ENCODE results near the gene SUFU. TPM values are rescaled to one million over a fixed set of nuclear protein-coding genes. Genes with fewer than 3 reads are reported as not detected.

The SUFU gene
- total RNA-seq, 2 experiments from 2014 or later: 13.4 to 14.2 TPM

- ChIA-PET POLR2A (interaction anchor here (0.7 to 1.3 kb wide), 4 partner anchors 17 to 440 kb away, joined by 3 to 4 read pairs (median 3); partner anchors contain the start of genes ARL3 and WBP1L), CTCF (interaction anchor here (0.8 to 3.7 kb wide), 8 partner anchors 12 to 141 kb away, joined by 3 to 26 read pairs (median 6); partner anchors contain the start of gene SUFU)
- Mint-ChIP-seq H3K4me3 (peak overlapping the region; percentile 94), H3K36me3 (ENCODE audit: low read depth) (peaks cover 25% of the 10 kb centered on the region), H3K27me3 (no peaks in the 10 kb centered on the region), H3K4me1 (peaks cover 55% of the 10 kb centered on the region), H3K27ac (peak overlapping the region; percentile 95), H3K9me3 (no peaks in the 10 kb centered on the region)
- DNase-seq: peak; percentile 75
These were observed 142.2 kb downstream of the SUFU start for GRCh38 chr10:102645741-102646609.

- peak overlapping the region; percentile 94 for H3K4me3 Mint-ChIP-seq
- CTCF ChIA-PET: interaction anchor here (0.8 to 3.7 kb wide), 6 partner anchors 11 to 142 kb away, joined by 3 to 26 read pairs (median 8); partner anchors contain the start of gene SUFU
- POLR2A ChIA-PET: interaction anchor here (0.7 kb wide), 2 partner anchors 67 to 440 kb away, joined by 3 to 4 read pairs; partner anchors contain the start of gene ARL3
- DNase-seq: peak; percentile 60
- H3K27me3 Mint-ChIP-seq: no peaks in the 10 kb centered on the region
- H3K9me3 Mint-ChIP-seq: no peaks in the 10 kb centered on the region
- peak overlapping the region; percentile 95 for H3K27ac Mint-ChIP-seq
- H3K4me1 Mint-ChIP-seq: peaks cover 58% of the 10 kb centered on the region
- H3K36me3 Mint-ChIP-seq (ENCODE audit: low read depth): peaks cover 25% of the 10 kb centered on the region
These were observed 143.1 kb downstream of the SUFU start for GRCh38 chr10:102646610-102647442.

GRCh38 chr10:102647443-102648268, 143.9 kb downstream of the SUFU start:
- Mint-ChIP-seq H3K36me3 (ENCODE audit: low read depth) (peaks cover 31% of the 10 kb centered on the region), H3K4me3 (peak overlapping the region; percentile 94), H3K27me3 (no peaks in the 10 kb centered on the region), H3K4me1 (peaks cover 65% of the 10 kb centered on the region), H3K27ac (peak overlapping the region; percentile 95), H3K9me3 (no peaks in the 10 kb centered on the region)
- ChIA-PET CTCF (interaction anchor here (1.0 to 3.3 kb wide), 4 partner anchors 16 to 143 kb away, joined by 3 to 10 read pairs (median 6); partner anchors contain the start of gene SUFU), POLR2A (no interaction called here)
- DNase-seq: no peak

GRCh38 chr10:102648269-102648888, 144.6 kb downstream of the SUFU start:
- ChIA-PET POLR2A (no interaction called here), CTCF (interaction anchor here (1.0 to 3.7 kb wide), 2 partner anchors 12 to 46 kb away, joined by 3 to 28 read pairs; no protein-coding TSS in a partner anchor)
- Mint-ChIP-seq H3K36me3 (ENCODE audit: low read depth) (peaks cover 36% of the 10 kb centered on the region), H3K9me3 (no peaks in the 10 kb centered on the region), H3K4me3 (peak overlapping the region; percentile 94), H3K27me3 (no peaks in the 10 kb centered on the region), H3K4me1 (peaks cover 72% of the 10 kb centered on the region), H3K27ac (peak overlapping the region; percentile 85)
- no peak for DNase-seq

GRCh38 chr10:102648889-102649796, 145.4 kb downstream of the SUFU start:
- ChIA-PET POLR2A (no interaction called here), CTCF (interaction anchor here (1.4 to 3.7 kb wide), 2 partner anchors 11 to 28 kb away, joined by 4 to 28 read pairs; no protein-coding TSS in a partner anchor)
- DNase-seq: peak; percentile 50
- Mint-ChIP-seq H3K27me3 (no peaks in the 10 kb centered on the region), H3K9me3 (no peaks in the 10 kb centered on the region), H3K4me1 (peaks cover 77% of the 10 kb centered on the region), H3K27ac (peak overlapping the region; percentile 85), H3K36me3 (ENCODE audit: low read depth) (peaks cover 43% of the 10 kb centered on the region), H3K4me3 (peak overlapping the region; percentile 94)

GRCh38 chr10:102649797-102650654, 146.3 kb downstream of the SUFU start:
- peaks cover 77% of the 10 kb centered on the region for H3K4me1 Mint-ChIP-seq
- H3K4me3 Mint-ChIP-seq: no peak overlapping the region
- CTCF ChIA-PET: interaction anchor here (1.4 to 3.7 kb wide), 4 partner anchors 11 to 146 kb away, joined by 4 to 28 read pairs (median 4); partner anchors contain the start of gene SUFU

GRCh38 chr10:102650655-102651454, 147.1 kb downstream of the SUFU start:
- no peaks in the 10 kb centered on the region for H3K27me3 Mint-ChIP-seq
- ChIA-PET POLR2A (interaction anchor here (0.5 kb wide), 1 partner anchor 520 kb away, joined by 4 read pairs; no protein-coding TSS in a partner anchor), CTCF (interaction anchor here (0.6 to 3.7 kb wide), 6 partner anchors 10 to 327 kb away, joined by 3 to 28 read pairs (median 4); partner anchors contain the start of gene SUFU)

More at GRCh38 chr10:102649797-102650654, 146.3 kb downstream of the SUFU start:
- H3K36me3 Mint-ChIP-seq (ENCODE audit: low read depth): peaks cover 44% of the 10 kb centered on the region
- no peak overlapping the region for H3K27ac Mint-ChIP-seq
- no peak for DNase-seq
- H3K9me3 Mint-ChIP-seq: no peaks in the 10 kb centered on the region
- H3K27me3 Mint-ChIP-seq: no peaks in the 10 kb centered on the region
- POLR2A ChIA-PET: interaction anchor here (0.5 to 0.6 kb wide), 2 partner anchors 40 to 521 kb away, joined by 3 to 4 read pairs; no protein-coding TSS in a partner anchor

GRCh38 chr10:102651455-102652169, 147.8 kb downstream of the SUFU start:
- Mint-ChIP-seq H3K4me3 (peak overlapping the region; percentile 56), H3K4me1 (peaks cover 70% of the 10 kb centered on the region), H3K9me3 (no peaks in the 10 kb centered on the region), H3K36me3 (ENCODE audit: low read depth) (peaks cover 38% of the 10 kb centered on the region), H3K27ac (peak overlapping the region; percentile 85), H3K27me3 (no peaks in the 10 kb centered on the region)
- ChIA-PET POLR2A (no interaction called here), CTCF (interaction anchor here (0.5 to 3.7 kb wide), 9 partner anchors 9 to 328 kb away, joined by 3 to 28 read pairs (median 4); partner anchors contain the start of genes ARL3, SFXN2 and SUFU)
- no peak for DNase-seq

More at GRCh38 chr10:102650655-102651454, 147.1 kb downstream of the SUFU start:
- H3K4me1 Mint-ChIP-seq: peaks cover 77% of the 10 kb centered on the region
- H3K27ac Mint-ChIP-seq: peak overlapping the region; percentile 57
- H3K4me3 Mint-ChIP-seq: no peak overlapping the region
- no peaks in the 10 kb centered on the region for H3K9me3 Mint-ChIP-seq
- H3K36me3 Mint-ChIP-seq (ENCODE audit: low read depth): peaks cover 45% of the 10 kb centered on the region
- no peak for DNase-seq
